ENCODE measurements around the gene FIG4. TPM values are rescaled to one million over a fixed set of nuclear protein-coding genes. Genes with fewer than 3 reads are reported as not detected.

The FIG4 gene
- total RNA-seq, 1 experiment from 2014 or later = 15.7 TPM

GRCh38 chr6:109867009-109867969 is 176.2 kb downstream of the FIG4 start:
- no peak for TF ChIP-seq EZH2phosphoT487 (IDR thresholded peaks at IDR 0.05; ENCODE audit: borderline replicate concordance)
- TF ChIP-seq ELF1 (IDR thresholded peaks at IDR 0.05; ENCODE audit: borderline replicate concordance, low read depth) = no peak
- ATAC-seq = no peak
- no peaks in the 10 kb centered on the region for H3K36me3 ChIP-seq (ENCODE audit: control insufficient read depth in 1 of 2, insufficient read depth in 2 of 2, low read length in 2 of 2)
- DNase-seq (ENCODE audit: low read depth, low spot score) = no peak
- H2AFZ ChIP-seq (ENCODE audit: low read depth, low read length, poor library complexity, severe bottlenecking) = no peak overlapping the region
- POLR2A ChIA-PET = no interaction called here
- H3K27ac ChIP-seq (ENCODE audit: low read depth, low read length) = no peak overlapping the region
- intact Hi-C loops (cut with micrococcal nuclease) = no loop called here
- CTCF ChIA-PET = no interaction called here
- H3K4me1 ChIP-seq (ENCODE audit: control insufficient read depth in 1 of 2, insufficient read depth in 2 of 2, low read length in 2 of 2) = no peaks in the 10 kb centered on the region
- no peak overlapping the region for H3K9ac ChIP-seq (ENCODE audit: low read length)
- H4K20me1 ChIP-seq (ENCODE audit: insufficient read depth) = no peaks in the 10 kb centered on the region
- RAD21 ChIA-PET (ENCODE audit: low non-redundant PET in 1 of 2, low total read pairs in 2 of 2, uncharacterized antibody in 2 of 2, unreplicated experiment in 2 of 2) = interaction anchor here in 1 of 2 experiments (0.7 kb wide), 1 partner anchor 1200 kb away, joined by 4 read pairs; no protein-coding TSS in a partner anchor
- BruUV-seq (replicated peaks) = no TSS peak
- no peaks in the 10 kb centered on the region for H3K79me2 ChIP-seq (ENCODE audit: insufficient read depth, low read length)
- no peaks in the 10 kb centered on the region for H3K9me2 ChIP-seq (ENCODE audit: insufficient read depth)
- H3K9me3 ChIP-seq (ENCODE audit: control insufficient read depth in 1 of 2, insufficient read depth in 1 of 2, low read depth in 1 of 2, low read length in 2 of 2) = no peaks in the 10 kb centered on the region
- no peak overlapping the region for H3K4me2 ChIP-seq (ENCODE audit: low read length)
- H3K4me3 ChIP-seq (replicated peaks in 1 of 2; ENCODE audit: low read depth in 1 of 2, low read length in 2 of 2) = no peak overlapping the region
- no peaks in the 10 kb centered on the region for H3K27me3 ChIP-seq (ENCODE audit: insufficient read depth, low read length)

DNA sequence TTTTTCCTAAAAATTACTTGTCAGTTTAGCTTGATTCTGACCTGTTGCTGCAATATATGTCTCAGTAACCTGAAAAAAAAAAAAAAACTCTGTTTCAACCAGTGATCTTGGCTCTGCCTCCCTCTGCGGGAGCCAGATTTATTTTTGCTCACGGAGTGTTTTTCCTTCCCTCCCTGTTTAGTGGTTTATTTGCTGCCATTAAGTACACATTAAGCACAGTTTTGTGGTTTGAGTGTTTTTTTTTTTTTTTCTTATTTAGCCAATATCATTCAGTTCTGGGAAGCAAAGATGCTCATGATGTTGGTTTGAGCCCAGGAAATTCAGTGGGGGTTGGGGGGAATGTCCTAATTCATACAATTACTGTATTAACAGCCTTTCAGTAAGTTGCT is 176.9 kb downstream of the FIG4 start:
- intact Hi-C loops (cut with micrococcal nuclease) = no loop called here
- DNase-seq (ENCODE audit: low read depth, low spot score) = no peak
- RAD21 ChIA-PET (ENCODE audit: low non-redundant PET in 1 of 2, low total read pairs in 2 of 2, uncharacterized antibody in 2 of 2, unreplicated experiment in 2 of 2) = interaction anchor here in 1 of 2 experiments (0.7 kb wide), 1 partner anchor 1201 kb away, joined by 4 read pairs; no protein-coding TSS in a partner anchor
- TF ChIP-seq EZH2 (IDR thresholded peaks at IDR 0.05) (no peak), TCF7L2 (IDR thresholded peaks at IDR 0.05; ENCODE audit: borderline replicate concordance, extremely low read depth, insufficient read depth, insufficient read length) (no peak), ZNF274 (IDR thresholded peaks at IDR 0.05; ENCODE audit: low read depth, low read length) (no peak), SRF (IDR thresholded peaks at IDR 0.05; ENCODE audit: low read depth) (no peak), SP1 (IDR thresholded peaks at IDR 0.05; ENCODE audit: low read depth) (no peak), ZFX (IDR thresholded peaks at IDR 0.05) (no peak), POLR2A (IDR thresholded peaks at IDR 0.05; ENCODE audit: borderline replicate concordance, extremely low read depth, insufficient read depth, insufficient read length) (no peak), FOSL1 (IDR thresholded peaks at IDR 0.05; ENCODE audit: low read depth) (no peak)
- TF ChIP-seq, protein P1, sequence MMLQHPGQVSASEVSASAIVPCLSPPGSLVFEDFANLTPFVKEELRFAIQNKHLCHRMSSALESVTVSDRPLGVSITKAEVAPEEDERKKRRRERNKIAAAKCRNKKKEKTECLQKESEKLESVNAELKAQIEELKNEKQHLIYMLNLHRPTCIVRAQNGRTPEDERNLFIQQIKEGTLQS (IDR thresholded peaks at IDR 0.05) = no peak
- TF ChIP-seq, protein P2, sequence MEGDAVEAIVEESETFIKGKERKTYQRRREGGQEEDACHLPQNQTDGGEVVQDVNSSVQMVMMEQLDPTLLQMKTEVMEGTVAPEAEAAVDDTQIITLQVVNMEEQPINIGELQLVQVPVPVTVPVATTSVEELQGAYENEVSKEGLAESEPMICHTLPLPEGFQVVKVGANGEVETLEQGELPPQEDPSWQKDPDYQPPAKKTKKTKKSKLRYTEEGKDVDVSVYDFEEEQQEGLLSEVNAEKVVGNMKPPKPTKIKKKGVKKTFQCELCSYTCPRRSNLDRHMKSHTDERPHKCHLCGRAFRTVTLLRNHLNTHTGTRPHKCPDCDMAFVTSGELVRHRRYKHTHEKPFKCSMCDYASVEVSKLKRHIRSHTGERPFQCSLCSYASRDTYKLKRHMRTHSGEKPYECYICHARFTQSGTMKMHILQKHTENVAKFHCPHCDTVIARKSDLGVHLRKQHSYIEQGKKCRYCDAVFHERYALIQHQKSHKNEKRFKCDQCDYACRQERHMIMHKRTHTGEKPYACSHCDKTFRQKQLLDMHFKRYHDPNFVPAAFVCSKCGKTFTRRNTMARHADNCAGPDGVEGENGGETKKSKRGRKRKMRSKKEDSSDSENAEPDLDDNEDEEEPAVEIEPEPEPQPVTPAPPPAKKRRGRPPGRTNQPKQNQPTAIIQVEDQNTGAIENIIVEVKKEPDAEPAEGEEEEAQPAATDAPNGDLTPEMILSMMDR (IDR thresholded peaks at IDR 0.05 in 2 of 3, conservative IDR thresholded peaks at IDR 0.05 in 1 of 3; ENCODE audit: borderline replicate concordance in 1 of 3, insufficient read depth in 1 of 3, low read depth in 2 of 3, low read length in 2 of 3) = no peak
- TF ChIP-seq, protein P3, sequence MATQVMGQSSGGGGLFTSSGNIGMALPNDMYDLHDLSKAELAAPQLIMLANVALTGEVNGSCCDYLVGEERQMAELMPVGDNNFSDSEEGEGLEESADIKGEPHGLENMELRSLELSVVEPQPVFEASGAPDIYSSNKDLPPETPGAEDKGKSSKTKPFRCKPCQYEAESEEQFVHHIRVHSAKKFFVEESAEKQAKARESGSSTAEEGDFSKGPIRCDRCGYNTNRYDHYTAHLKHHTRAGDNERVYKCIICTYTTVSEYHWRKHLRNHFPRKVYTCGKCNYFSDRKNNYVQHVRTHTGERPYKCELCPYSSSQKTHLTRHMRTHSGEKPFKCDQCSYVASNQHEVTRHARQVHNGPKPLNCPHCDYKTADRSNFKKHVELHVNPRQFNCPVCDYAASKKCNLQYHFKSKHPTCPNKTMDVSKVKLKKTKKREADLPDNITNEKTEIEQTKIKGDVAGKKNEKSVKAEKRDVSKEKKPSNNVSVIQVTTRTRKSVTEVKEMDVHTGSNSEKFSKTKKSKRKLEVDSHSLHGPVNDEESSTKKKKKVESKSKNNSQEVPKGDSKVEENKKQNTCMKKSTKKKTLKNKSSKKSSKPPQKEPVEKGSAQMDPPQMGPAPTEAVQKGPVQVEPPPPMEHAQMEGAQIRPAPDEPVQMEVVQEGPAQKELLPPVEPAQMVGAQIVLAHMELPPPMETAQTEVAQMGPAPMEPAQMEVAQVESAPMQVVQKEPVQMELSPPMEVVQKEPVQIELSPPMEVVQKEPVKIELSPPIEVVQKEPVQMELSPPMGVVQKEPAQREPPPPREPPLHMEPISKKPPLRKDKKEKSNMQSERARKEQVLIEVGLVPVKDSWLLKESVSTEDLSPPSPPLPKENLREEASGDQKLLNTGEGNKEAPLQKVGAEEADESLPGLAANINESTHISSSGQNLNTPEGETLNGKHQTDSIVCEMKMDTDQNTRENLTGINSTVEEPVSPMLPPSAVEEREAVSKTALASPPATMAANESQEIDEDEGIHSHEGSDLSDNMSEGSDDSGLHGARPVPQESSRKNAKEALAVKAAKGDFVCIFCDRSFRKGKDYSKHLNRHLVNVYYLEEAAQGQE (IDR thresholded peaks at IDR 0.05; ENCODE audit: low read depth) = no peak
- no peaks in the 10 kb centered on the region for H3K27me3 ChIP-seq (ENCODE audit: insufficient read depth, low read length)
- POLR2A ChIA-PET = no interaction called here
- H2AFZ ChIP-seq (ENCODE audit: low read depth, low read length, poor library complexity, severe bottlenecking) = no peak overlapping the region
- H3K79me2 ChIP-seq (ENCODE audit: insufficient read depth, low read length) = no peaks in the 10 kb centered on the region
- H3K9me2 ChIP-seq (ENCODE audit: insufficient read depth) = no peaks in the 10 kb centered on the region
- no peak overlapping the region for H3K4me3 ChIP-seq (replicated peaks in 1 of 2; ENCODE audit: low read depth in 1 of 2, low read length in 2 of 2)
- no peak overlapping the region for H3K4me2 ChIP-seq (ENCODE audit: low read length)
- H3K36me3 ChIP-seq (ENCODE audit: control insufficient read depth in 1 of 2, insufficient read depth in 2 of 2, low read length in 2 of 2) = no peaks in the 10 kb centered on the region
- no TSS peak for BruUV-seq (replicated peaks)
- H3K9me3 ChIP-seq (ENCODE audit: control insufficient read depth in 1 of 2, insufficient read depth in 1 of 2, low read depth in 1 of 2, low read length in 2 of 2) = no peaks in the 10 kb centered on the region
- ATAC-seq = no peak
- H3K9ac ChIP-seq (ENCODE audit: low read length) = no peak overlapping the region
- no peaks in the 10 kb centered on the region for H4K20me1 ChIP-seq (ENCODE audit: insufficient read depth)
- no peak overlapping the region for H3K27ac ChIP-seq (ENCODE audit: low read depth, low read length)
- CTCF ChIA-PET = no interaction called here
- no peaks in the 10 kb centered on the region for H3K4me1 ChIP-seq (ENCODE audit: control insufficient read depth in 1 of 2, insufficient read depth in 2 of 2, low read length in 2 of 2)

Measured in HCT116 (cell line).